Lower leg skin (tissue), 3 donors: ENCODE results near the gene STAG1.

ENCODE experiments used
- CTCF ChIP-seq, 3 donors: fragments of 450-650 bp; IDR thresholded peaks; one replicate each; pipeline ENCODE4 v1.5.1; 2016; ENCODE audit warnings: antibody characterized with exemption in 3 of 3, mild to moderate bottlenecking in 3 of 3, moderate library complexity in 2 of 3
- POLR2A ChIP-seq, 2 donors: fragments of 450-650 bp; IDR thresholded peaks; one replicate each; pipeline ENCODE4 v1.6.1; 2016 to 2017; ENCODE audit warnings: antibody characterized with exemption in 2 of 2, mild to moderate bottlenecking in 1 of 2, moderate library complexity in 1 of 2

- TF ChIP-seq CTCF (IDR thresholded peaks at IDR 0.05) (no peak), POLR2A (IDR thresholded peaks at IDR 0.05) (no peak)
Observed at GRCh38 chr3:136658946-136659682, 93.1 kb downstream of the STAG1 start.
